Measurements from ENCODE around the gene PRPH. TPM values are rescaled to one million over a fixed set of nuclear protein-coding genes. Genes with fewer than 3 reads are reported as not detected.
"Not testable (repeated sequence)": the region's sequence is repeated elsewhere in the genome, so short reads cannot be mapped to it uniquely, and the experiment has no call there.

PRPH gene
- total and polyA plus RNA-seq, 2 donors (not counting 1 experiment from before 2014, with no cell fraction given), result not detected

GRCh38 chr12:49332891-49333371 is 38.0 kb downstream of the PRPH start:
- peak overlapping the region; percentile 56 for H2AFZ ChIP-seq (ENCODE audit: insufficient read depth, low read depth, low read length, poor library complexity, severe bottlenecking)
- peaks cover 51% of the 10 kb centered on the region for H3K27me3 Mint-ChIP-seq

DNA sequence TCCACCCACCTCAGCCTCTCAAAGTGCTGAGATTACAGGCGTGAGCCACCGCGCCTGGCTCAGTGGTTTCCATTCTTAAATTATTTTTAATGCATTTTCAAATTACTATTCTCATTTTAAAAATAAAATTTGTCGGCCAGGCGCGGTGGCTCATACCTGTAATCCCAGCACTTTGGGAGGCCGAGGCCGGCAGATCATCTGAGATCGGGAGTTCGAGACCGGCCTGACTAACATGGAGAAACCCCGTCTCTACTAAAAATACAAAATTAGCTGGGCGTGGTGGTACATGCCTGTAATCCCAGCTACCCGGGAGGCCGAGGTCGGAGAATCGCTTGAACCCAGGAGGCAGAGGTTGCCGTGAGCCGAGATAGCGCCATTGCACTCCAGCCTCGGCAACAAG is 38.8 kb downstream of the PRPH start:
- intact Hi-C loops (cut with micrococcal nuclease); H2AFZ ChIP-seq (ENCODE audit: insufficient read depth, low read depth, low read length, poor library complexity, severe bottlenecking); H3K4me2 ChIP-seq (replicated peaks; ENCODE audit: low read depth, low read length, poor library complexity, severe bottlenecking); ATAC-seq (ENCODE audit: low read depth); H3K27ac Mint-ChIP-seq; H3K27ac ChIP-seq (ENCODE audit: low read length in 2 of 2); H3K36me3 ChIP-seq (replicated peaks in 1 of 2; ENCODE audit: control extremely low read depth in 1 of 2, control insufficient read depth in 1 of 2, extremely low read depth in 1 of 2, insufficient read depth in 2 of 2, low read length in 1 of 2); H3K9me3 Mint-ChIP-seq (ENCODE audit: insufficient read depth); H3K4me3 ChIP-seq (ENCODE audit: control extremely low read depth in 1 of 5, extremely low read depth in 1 of 5, insufficient read depth in 1 of 5, low read depth in 2 of 5, low read length in 4 of 5); H3K79me2 ChIP-seq (ENCODE audit: control insufficient read depth, insufficient read depth, low read length); H3K9ac ChIP-seq (ENCODE audit: low read length); DNase-seq; H4K20me1 ChIP-seq (ENCODE audit: control insufficient read depth, insufficient read depth, low read length, poor library complexity, severe bottlenecking); H3K4me3 Mint-ChIP-seq: not testable (repeated sequence)
- Histone ChIP-seq H3K27me3 (replicated peaks in 1 of 4; ENCODE audit: control extremely low read depth in 1 of 4, control insufficient read depth in 3 of 4, insufficient read depth in 4 of 4, low read length in 3 of 4) (peaks cover 0 to 70% (median 46%) of the 10 kb centered on the region in 4 experiments), H3K4me1 (ENCODE audit: control insufficient read depth in 2 of 2, insufficient read depth in 2 of 2, low read length in 2 of 2) (peaks cover 36 to 39% of the 10 kb centered on the region in 2 donors), H3K9me3 (ENCODE audit: control extremely low read depth in 1 of 3, control insufficient read depth in 2 of 3, insufficient read depth in 1 of 3, low read length in 2 of 3) (peaks cover 0 to 25% (median 0%) of the 10 kb centered on the region in 3 donors)
- 52% methylated on average over 13 of the region's 21 CpGs for WGBS (ENCODE audit: insufficient coverage)
- POLR2A ChIA-PET, result interaction anchor here (0.7 kb wide), 1 partner anchor 8 kb away, joined by 3 read pairs; no protein-coding TSS in a partner anchor
- Mint-ChIP-seq H3K27me3 (peaks cover 59% of the 10 kb centered on the region), H3K4me1 (peaks cover 35% of the 10 kb centered on the region)
- CTCF ChIA-PET, result interaction anchor here (0.6 to 8.5 kb wide), 6 partner anchors 9 to 337 kb away, joined by 3 to 95 read pairs (median 10); partner anchors contain the start of genes DNAJC22 and PRPH

More at GRCh38 chr12:49332891-49333371, 38.0 kb downstream of the PRPH start:
- 25% methylated on average over 40 of the region's 40 CpGs for WGBS (ENCODE audit: insufficient coverage)
- ATAC-seq (ENCODE audit: low read depth) (no peak), DNase-seq (peak; percentile 42)
- Histone ChIP-seq H3K27ac (ENCODE audit: low read length in 2 of 2) (no peak overlapping the region), H3K79me2 (ENCODE audit: control insufficient read depth, insufficient read depth, low read length) (no peaks in the 10 kb centered on the region), H3K27me3 (replicated peaks in 1 of 4; ENCODE audit: control extremely low read depth in 1 of 4, control insufficient read depth in 3 of 4, insufficient read depth in 4 of 4, low read length in 3 of 4) (peaks cover 0 to 63% (median 42%) of the 10 kb centered on the region in 4 experiments), H3K9ac (ENCODE audit: low read length) (no peak overlapping the region), H4K20me1 (ENCODE audit: control insufficient read depth, insufficient read depth, low read length, poor library complexity, severe bottlenecking) (no peaks in the 10 kb centered on the region), H3K9me3 (ENCODE audit: control extremely low read depth in 1 of 3, control insufficient read depth in 2 of 3, insufficient read depth in 1 of 3, low read length in 2 of 3) (peaks cover 0 to 25% (median 0%) of the 10 kb centered on the region in 3 donors), H3K4me1 (ENCODE audit: control insufficient read depth in 2 of 2, insufficient read depth in 2 of 2, low read length in 2 of 2) (peaks cover 32 to 36% of the 10 kb centered on the region in 2 donors), H3K36me3 (replicated peaks in 1 of 2; ENCODE audit: control extremely low read depth in 1 of 2, control insufficient read depth in 1 of 2, extremely low read depth in 1 of 2, insufficient read depth in 2 of 2, low read length in 1 of 2) (no peaks in the 10 kb centered on the region), H3K4me2 (replicated peaks; ENCODE audit: low read depth, low read length, poor library complexity, severe bottlenecking) (peak overlapping the region; percentile 69), H3K4me3 (ENCODE audit: control extremely low read depth in 1 of 5, extremely low read depth in 1 of 5, insufficient read depth in 1 of 5, low read depth in 2 of 5, low read length in 4 of 5) (peak overlapping the region in 1 of 5 experiments; percentile 11)
- ChIA-PET POLR2A (interaction anchor here (0.7 kb wide), 2 partner anchors 9 to 38 kb away, joined by 3 read pairs; partner anchors contain the start of gene PRPH), CTCF (interaction anchor here (1.0 to 8.5 kb wide), 6 partner anchors 9 to 180 kb away, joined by 3 to 95 read pairs (median 28); partner anchors contain the start of genes DNAJC22 and PRPH)
- H3K9me3 Mint-ChIP-seq (ENCODE audit: insufficient read depth), result no peaks in the 10 kb centered on the region
- H3K4me1 Mint-ChIP-seq, result peaks cover 31% of the 10 kb centered on the region
- intact Hi-C loops (cut with micrococcal nuclease), result no loop called here
- TF ChIP-seq, protein P1, sequence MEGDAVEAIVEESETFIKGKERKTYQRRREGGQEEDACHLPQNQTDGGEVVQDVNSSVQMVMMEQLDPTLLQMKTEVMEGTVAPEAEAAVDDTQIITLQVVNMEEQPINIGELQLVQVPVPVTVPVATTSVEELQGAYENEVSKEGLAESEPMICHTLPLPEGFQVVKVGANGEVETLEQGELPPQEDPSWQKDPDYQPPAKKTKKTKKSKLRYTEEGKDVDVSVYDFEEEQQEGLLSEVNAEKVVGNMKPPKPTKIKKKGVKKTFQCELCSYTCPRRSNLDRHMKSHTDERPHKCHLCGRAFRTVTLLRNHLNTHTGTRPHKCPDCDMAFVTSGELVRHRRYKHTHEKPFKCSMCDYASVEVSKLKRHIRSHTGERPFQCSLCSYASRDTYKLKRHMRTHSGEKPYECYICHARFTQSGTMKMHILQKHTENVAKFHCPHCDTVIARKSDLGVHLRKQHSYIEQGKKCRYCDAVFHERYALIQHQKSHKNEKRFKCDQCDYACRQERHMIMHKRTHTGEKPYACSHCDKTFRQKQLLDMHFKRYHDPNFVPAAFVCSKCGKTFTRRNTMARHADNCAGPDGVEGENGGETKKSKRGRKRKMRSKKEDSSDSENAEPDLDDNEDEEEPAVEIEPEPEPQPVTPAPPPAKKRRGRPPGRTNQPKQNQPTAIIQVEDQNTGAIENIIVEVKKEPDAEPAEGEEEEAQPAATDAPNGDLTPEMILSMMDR (IDR thresholded peaks at IDR 0.05), result no peak
- no peak for TF ChIP-seq EZH2 (IDR thresholded peaks at IDR 0.05; ENCODE audit: borderline replicate concordance, insufficient read depth, low read depth, low read length, poor library complexity, severe bottlenecking)
- no peak overlapping the region for H3K27ac Mint-ChIP-seq
- H3K4me3 Mint-ChIP-seq, result peak overlapping the region; percentile 83
